GM19328 (cell line): ENCODE data around the gene SENP1.

Source experiments
- ATAC-seq: cut with Tn5 transposase; IDR thresholded peaks from one replicate; pipeline ENCODE4 v1.9.1; 2021; ENCODE audit warnings: mild to moderate bottlenecking, moderate library complexity; ENCODE audit not compliant: unreplicated experiment

SENP1 gene

GRCh38 chr12:48037267-48037915, 68.5 kb downstream of the SENP1 start:
- ATAC-seq = no peak

GRCh38 chr12:48036818-48037217, 69.1 kb downstream of the SENP1 start:
- ATAC-seq = no peak

GRCh38 chr12:48034835-48035805, 70.8 kb downstream of the SENP1 start:
- ATAC-seq = no peak

GRCh38 chr12:48033451-48033850, 72.4 kb downstream of the SENP1 start:
- no peak for ATAC-seq

GRCh38 chr12:48032597-48032996, 73.3 kb downstream of the SENP1 start:
- no peak for ATAC-seq

GRCh38 chr12:48031135-48031960, 74.5 kb downstream of the SENP1 start:
- ATAC-seq = no peak

- no peak for ATAC-seq
These were observed 75.7 kb downstream of the SENP1 start for GRCh38 chr12:48030173-48030650.

GRCh38 chr12:48029491-48030172, 76.2 kb downstream of the SENP1 start:
- no peak for ATAC-seq

- ATAC-seq = no peak
These were observed 77.1 kb downstream of the SENP1 start for GRCh38 chr12:48028541-48029431.

- ATAC-seq = no peak
These were observed 78.5 kb downstream of the SENP1 start for GRCh38 chr12:48027183-48028002.

GRCh38 chr12:48026060-48026827, 79.6 kb downstream of the SENP1 start:
- no peak for ATAC-seq

GRCh38 chr12:48025281-48025680, 80.6 kb downstream of the SENP1 start:
- no peak for ATAC-seq

GRCh38 chr12:48024735-48025134, 81.1 kb downstream of the SENP1 start:
- ATAC-seq = no peak

- no peak for ATAC-seq
These were observed 82.5 kb downstream of the SENP1 start for GRCh38 chr12:48023386-48023785.

- no peak for ATAC-seq
These were observed 83.0 kb downstream of the SENP1 start for GRCh38 chr12:48022676-48023385.

- no peak for ATAC-seq
These were observed 83.7 kb downstream of the SENP1 start for GRCh38 chr12:48022180-48022521.

- ATAC-seq = no peak
These were observed 84.2 kb downstream of the SENP1 start for GRCh38 chr12:48021485-48022179.
